Kidney capillary endothelial cell (primary cell): ENCODE results near the gene ENTREP3.

ENCODE experiments used
- DNase-seq: peaks from one replicate; pipeline ENCODE4 v3.0.0-alpha.2; 2018; ENCODE audit warnings: low spot score

Gene ENTREP3

GRCh38 chr1:155277902-155278688 is 22.8 kb upstream of the ENTREP3 start:
- DNase-seq, result no peak

- peak; percentile 93 for DNase-seq
Observed at GRCh38 chr1:155277070-155277901, 22.0 kb upstream of the ENTREP3 start, which contains the start of gene HCN3. HCN3 (plus strand) TSS chr1:155277463; CDS start chr1:155277591, 128 bp downstream.

GRCh38 chr1:155273343-155274245 is 18.3 kb upstream of the ENTREP3 start, which contains the start of gene CLK2:
CLK2 (minus strand) TSS chr1:155273504; CDS start chr1:155270977, 2,527 bp downstream.
- DNase-seq, result peak; percentile 94

GRCh38 chr1:155272466-155273342 is 17.4 kb upstream of the ENTREP3 start:
- peak; percentile 39 for DNase-seq

- DNase-seq, result no peak
Observed at GRCh38 chr1:155269381-155269780, 14.1 kb upstream of the ENTREP3 start.

GRCh38 chr1:155268630-155269029 is 13.3 kb upstream of the ENTREP3 start:
- no peak for DNase-seq

GRCh38 chr1:155267373-155267772 is 12.1 kb upstream of the ENTREP3 start:
- no peak for DNase-seq

- DNase-seq, result no peak
Observed at GRCh38 chr1:155266553-155266952, 11.3 kb upstream of the ENTREP3 start.

GRCh38 chr1:155263067-155263466 is 7.8 kb upstream of the ENTREP3 start:
- DNase-seq, result no peak

GRCh38 chr1:155261852-155262673 is 6.8 kb upstream of the ENTREP3 start, which contains the start of gene SCAMP3:
SCAMP3 (minus strand) TSS chr1:155262360; CDS start chr1:155262151, 209 bp downstream.
- peak; percentile 97 for DNase-seq

- DNase-seq, result peak; percentile 44
Observed at GRCh38 chr1:155261493-155261851, 6.2 kb upstream of the ENTREP3 start.

- DNase-seq, result no peak
Observed at GRCh38 chr1:155260276-155260675, 5.0 kb upstream of the ENTREP3 start.

- DNase-seq, result no peak
Observed at GRCh38 chr1:155256058-155256852, 972 bp upstream of the ENTREP3 start.

- DNase-seq, result no peak
Observed at GRCh38 chr1:155254714-155255242, 505 bp downstream of the ENTREP3 start.

- no peak for DNase-seq
Observed at GRCh38 chr1:155254228-155254713, 1.0 kb downstream of the ENTREP3 start.

- no peak for DNase-seq
Observed at GRCh38 chr1:155253797-155254196, 1.5 kb downstream of the ENTREP3 start.

- no peak for DNase-seq
Observed at GRCh38 chr1:155253208-155253607, 2.1 kb downstream of the ENTREP3 start.

GRCh38 chr1:155251566-155251965 is 3.7 kb downstream of the ENTREP3 start:
- DNase-seq, result no peak
